8988T (cell line): ENCODE data around the gene ERBB4.

Source experiments
- DNase-seq: peaks from one replicate; pipeline ENCODE4 v3.0.0; 2011

ERBB4 gene

DNA sequence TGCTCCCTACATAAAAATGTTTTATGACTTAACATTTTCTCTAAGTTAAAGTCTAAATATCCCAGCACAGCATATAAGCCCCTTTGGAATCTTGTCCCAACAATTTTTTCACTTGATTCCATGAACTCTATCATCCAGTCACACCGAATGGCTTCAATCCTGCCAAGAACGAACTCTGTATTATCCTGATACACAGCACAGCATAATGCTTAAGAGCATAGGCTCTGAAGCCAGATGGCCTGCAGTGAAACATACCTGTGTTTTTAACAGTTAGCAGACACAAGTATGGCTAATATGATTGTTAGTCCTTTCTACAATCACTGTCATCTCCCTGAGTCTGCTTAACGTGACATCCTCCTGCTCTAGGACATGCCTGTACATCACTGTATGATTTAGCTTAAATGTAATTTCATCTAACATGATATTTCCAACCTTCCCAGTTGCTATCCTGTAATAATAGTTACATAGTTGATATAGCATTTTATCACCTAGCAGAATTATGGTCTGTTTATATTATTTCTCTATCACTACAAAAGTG is 669.5 kb downstream of the ERBB4 start:
- DNase-seq = no peak

GRCh38 chr2:211867845-211868451 is 670.7 kb downstream of the ERBB4 start:
- DNase-seq = no peak

GRCh38 chr2:211864328-211864727 is 674.3 kb downstream of the ERBB4 start:
- DNase-seq = no peak

DNA sequence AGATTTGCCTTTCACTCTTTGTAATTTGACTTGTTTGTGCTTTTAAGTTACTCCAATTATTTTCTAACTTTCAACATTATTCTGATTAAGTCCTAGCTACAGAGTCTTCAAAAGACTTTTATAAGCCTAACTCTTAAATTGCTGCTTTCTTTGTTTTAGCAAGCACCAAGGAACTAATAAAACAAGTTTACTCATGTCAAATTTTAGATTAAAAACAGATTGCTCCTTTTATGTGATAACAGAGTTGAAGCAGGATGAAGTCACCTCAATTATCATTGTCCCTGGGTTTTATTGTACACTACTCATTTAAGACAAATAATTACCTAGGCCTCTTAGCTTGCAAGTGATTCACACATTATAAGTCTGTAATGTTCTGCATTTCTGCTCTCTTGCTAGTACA is 678.4 kb downstream of the ERBB4 start:
- no peak for DNase-seq

DNA sequence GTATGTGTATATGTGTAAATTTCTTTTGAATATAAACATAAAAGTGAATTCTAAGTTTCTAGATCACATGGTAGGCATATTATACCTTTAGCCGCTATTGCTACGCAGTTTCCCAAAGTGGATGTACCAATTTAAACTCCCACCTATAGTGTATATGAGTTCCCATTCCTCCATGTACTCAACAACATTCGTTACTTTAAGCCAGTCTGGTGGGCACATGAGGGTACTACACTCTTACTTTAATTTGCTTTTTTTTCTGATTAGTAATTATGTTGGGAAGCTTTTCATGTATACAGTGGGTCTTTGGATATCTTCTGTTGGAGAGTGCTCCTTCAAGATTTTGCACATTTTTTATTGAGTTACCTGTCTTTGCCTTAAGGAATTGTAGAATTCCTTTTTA is 683.8 kb downstream of the ERBB4 start:
- no peak for DNase-seq

DNA sequence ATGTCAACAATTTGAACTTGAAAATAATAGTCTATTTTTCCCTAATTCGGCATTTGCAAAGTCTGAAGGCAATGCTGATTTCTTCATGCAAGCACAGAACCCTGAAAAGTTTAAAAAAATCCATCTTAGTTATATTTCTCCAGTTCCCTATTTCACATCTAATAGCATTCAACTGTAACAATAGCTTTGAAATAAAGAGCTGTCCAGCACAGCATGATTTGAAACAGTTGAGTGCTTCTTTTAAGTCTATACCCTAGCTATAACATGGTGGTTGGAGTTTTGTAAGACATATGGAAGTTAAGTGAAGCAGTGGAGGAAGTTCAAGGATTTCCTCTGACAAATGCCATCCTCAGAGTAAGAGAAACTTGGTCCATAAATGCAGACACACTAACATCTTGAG is 691.9 kb downstream of the ERBB4 start:
- DNase-seq = no peak

DNA sequence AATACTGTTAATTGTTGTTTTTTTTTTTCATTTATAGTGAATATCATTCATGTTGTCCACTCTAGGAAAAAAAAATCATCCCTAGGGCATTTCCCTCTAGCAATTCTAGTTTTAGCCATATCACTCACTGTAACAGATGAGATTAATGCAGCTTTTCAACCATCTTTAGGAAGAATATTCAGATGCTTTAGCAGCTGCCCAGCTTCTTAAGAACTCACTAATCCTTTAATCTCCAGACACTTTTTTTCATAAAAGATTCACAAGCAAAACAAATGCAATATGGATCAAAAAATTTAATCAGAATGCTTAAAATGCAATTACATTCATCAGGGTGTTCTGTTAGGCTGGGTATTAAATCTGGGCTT is 692.6 kb downstream of the ERBB4 start:
- no peak for DNase-seq

- no peak for DNase-seq
These were observed 693.1 kb downstream of the ERBB4 start for GRCh38 chr2:211845338-211846035.

- DNase-seq = no peak
These were observed 700.9 kb downstream of the ERBB4 start for GRCh38 chr2:211837706-211838105.

DNA sequence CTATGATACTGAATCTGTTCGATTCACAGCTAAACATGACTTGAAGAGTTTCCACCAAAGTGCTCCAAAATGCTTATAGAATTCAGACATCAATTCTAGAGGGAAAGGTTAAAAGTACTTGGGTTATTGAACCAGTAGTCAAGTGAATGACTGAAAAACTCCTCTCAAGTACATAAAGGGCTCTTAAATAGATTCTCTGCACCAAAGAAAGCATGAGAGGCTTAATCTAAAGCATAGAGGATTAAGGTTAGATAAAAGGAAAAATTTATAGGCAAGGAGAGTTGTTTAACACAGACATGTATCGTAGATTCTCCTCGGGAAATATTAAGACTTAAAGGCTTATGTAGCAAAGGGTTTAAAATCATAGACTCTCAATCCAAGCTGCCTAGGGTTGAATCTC is 701.4 kb downstream of the ERBB4 start:
- DNase-seq = no peak

DNA sequence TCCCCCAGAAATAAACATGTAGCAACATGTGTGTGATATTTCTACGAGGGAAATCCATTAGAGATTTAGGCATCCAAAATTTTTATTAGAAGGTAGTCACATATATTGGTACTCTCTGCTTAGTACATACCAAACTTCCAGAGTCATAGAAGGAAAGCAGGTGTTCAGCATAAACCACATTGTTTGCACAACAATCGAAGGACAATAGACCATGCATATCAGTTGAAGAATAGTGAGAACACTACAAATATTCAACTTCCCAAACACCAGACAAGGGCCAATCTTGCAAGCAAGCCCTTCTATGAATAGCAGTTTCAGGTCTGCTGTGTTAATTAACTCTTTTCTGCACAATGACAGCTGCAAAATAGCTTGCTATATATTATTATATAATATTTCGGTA is 702.2 kb downstream of the ERBB4 start:
- no peak for DNase-seq

- DNase-seq = no peak
These were observed 702.9 kb downstream of the ERBB4 start for GRCh38 chr2:211835695-211836094.

DNA sequence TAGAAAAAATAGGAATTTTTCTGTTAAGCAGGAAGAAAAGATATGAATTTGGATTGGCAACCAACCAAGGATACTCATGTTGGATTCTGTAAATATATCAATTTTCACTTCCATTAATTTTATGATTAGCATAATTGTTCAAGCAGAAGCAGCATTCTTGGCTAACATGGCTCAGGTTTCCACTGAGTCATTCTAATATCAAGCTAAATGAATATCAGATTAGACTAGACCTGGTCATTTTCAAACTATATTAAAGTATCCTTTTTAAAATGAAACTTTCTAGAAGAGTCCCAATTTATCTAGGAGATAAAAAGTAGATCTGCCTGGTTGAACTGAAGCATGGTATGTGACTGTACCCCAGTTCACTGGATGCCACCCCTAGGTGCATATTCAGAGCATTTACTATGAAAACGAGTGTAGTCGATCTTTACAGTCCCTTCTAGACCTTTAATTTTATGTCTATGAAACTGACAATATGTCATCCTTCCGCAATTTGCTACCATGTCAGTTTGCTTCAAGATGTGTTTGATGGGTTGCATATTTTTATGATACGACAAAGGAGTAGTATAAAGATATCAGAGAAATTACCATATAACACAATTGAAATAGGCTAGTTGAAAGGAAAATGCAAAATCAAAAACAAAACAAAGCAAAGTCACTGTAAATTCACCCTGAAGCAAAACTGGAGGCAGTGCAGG is 704.9 kb downstream of the ERBB4 start:
- no peak for DNase-seq

DNA sequence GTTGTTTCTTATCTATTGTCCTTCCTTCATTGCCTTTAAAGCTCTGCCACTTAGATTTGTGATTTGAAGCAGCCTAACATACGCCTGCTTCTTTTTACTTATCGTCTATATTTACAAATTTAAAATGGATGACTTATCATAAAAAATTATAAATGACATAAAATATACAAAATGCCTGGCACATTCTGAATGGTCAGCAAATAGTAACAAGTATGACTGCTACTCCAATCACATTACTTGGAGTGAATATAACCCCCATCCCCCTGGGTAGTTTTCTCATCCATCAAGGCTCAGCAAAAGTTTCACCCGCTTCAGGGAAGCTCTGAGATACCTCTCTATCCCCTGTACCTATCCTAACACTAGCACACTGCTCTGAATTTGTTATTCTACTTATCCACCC is 708.9 kb downstream of the ERBB4 start:
- DNase-seq = no peak

DNA sequence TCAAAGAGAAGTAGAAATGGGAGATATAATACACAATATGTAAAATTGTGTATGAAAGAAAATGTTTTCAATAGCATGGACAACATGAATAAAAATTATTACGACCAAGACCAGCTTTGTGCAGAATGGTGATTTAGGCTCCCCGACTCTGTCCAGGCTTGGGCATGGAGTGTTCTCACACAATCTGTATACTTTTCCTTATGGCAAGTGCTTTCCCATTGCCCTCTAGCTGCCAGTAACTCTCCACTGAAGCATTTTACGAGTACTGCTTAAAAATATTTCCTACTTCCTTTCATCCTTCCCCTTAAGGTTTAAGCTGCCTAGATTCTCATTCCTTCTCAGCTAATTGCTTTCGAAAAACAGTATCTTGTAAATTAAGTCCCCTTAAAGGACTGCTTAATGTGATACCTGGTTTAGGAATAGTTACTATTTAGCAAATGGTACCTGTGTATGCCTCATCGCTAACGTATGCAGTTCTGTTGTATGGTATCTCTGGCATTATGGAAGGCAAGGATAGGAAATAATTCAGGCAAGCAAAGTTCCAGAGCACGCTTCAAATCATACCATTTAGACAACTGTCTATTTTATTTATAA is 714.6 kb downstream of the ERBB4 start:
- no peak for DNase-seq

DNA sequence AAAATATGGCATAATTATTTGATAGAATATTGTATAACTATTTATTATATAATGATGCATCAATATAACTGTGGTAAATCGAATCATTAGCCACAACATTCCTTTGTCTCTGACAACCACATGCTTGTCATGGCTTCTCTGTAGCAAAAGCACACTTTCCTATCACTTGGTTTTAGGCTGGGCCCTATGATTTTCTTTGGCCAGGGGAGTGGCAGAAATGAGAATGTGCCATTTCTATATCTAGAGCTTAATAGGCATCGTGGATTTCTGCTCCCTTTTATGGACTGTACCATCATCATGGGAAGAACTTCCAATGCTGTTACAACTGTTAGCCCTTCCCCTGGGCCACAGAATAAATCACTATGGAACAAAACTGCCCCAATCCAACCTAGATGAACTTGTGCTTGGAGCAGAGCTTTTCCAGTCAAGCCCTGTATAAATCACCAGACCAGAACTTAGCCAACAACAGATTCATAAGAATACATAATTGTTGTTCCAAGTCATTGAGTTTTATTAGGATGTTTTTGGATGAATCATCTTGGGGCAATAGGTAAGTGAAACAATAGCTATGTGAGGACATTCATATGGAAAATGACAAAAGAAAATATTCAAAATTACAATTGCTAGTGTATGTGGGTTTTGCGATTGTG is 715.8 kb downstream of the ERBB4 start:
- no peak for DNase-seq

DNA sequence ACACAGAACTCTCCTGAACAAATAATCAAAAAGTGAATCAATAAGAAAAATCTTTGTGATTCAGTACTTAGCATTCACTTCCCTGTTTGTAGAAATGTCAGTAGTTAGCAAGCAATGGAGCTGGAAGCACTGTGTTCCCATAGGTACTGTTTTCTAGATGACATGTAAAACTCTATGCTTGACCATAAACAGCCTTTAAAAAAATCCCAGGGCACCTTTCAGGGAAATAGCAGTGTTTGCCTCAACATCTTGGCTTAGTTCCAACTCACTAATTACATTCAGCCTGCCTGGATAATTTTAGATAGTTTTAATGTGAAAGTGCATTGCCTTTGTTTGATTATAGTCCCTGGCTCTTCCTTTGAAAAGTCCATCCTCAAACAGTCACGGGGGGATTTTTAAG is 721.8 kb downstream of the ERBB4 start:
- no peak for DNase-seq

- no peak for DNase-seq
These were observed 726.0 kb downstream of the ERBB4 start for GRCh38 chr2:211812587-211812986.

DNA sequence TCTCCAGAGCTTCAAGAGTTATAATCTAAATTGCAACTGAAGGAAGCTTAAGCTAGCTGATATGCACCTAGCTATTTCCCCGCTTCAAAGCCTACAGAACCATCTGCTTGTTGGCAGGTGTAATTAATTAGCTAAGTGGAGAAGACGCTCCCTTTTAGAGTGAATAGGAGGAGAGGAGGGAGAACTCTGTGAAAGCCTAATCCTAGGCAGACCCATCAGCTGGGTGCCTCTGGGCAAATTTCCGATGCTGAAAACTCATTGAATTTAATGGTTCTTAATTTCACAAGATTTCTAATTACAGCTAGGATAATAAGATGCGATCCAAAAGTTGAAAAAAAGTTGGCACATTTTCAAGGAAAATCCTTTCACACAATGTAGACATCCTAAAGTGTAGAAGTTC is 735.9 kb downstream of the ERBB4 start:
- no peak for DNase-seq

DNA sequence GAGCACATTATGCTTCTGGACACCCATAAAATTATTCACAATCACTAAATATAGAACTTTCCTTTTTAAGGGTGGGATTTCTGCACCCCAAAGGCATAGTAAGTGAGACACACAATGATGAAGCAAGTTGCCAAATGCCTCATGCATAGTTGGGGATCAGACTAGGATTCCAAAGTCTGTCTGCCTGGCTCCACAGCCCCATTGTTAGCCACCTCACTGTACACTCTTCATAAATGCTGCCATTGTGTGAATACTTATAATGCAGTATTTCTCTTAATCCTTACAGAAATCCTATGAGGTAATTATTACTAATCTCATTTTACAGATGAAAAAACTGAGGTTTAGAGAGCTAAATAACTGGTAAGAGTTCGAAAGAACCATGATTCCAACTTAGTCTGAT is 738.6 kb downstream of the ERBB4 start:
- DNase-seq = no peak

DNA sequence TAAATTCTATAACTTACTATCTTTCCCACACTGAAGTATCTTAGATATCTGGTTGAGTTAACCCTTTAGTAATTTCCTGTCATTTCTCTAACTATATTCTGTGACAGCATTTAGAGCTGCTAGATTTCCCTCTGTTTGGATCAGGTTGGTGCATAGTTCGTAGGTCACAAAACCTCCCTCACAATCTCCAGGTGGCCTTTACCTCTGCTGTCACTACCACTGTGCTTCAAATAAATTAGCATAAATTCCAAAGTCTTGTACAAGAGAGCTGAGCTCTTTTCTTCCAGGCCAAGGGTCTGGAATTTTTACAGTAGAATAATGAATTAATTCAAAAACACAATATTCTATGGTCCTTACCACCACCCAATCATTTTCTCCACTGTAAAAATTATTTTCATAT is 739.7 kb downstream of the ERBB4 start:
- no peak for DNase-seq

DNA sequence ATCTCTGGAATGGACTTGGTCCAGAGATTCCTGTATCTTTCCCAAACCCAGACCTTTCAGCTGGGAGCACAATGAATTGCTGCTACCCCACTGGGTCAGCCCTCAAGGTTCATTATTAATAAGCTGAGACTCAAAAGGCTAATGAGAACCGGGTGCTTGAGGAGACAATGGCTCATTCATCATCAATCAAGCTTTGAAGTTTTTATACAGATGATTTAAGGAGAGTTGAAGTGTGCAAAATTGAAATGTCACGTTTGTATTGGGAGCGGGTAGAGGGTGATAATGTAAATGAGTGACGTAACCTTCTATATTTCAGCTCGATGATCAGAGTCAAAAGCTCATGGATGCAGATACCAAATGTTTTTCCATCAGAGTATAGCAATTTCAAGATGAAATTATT is 744.9 kb downstream of the ERBB4 start:
- DNase-seq = no peak

GRCh38 chr2:211789982-211790381 is 748.6 kb downstream of the ERBB4 start:
- DNase-seq = no peak
